Panc1 (cell line): ENCODE results near the gene CACNA1E. TPM values are rescaled to one million over a fixed set of nuclear protein-coding genes. Genes with fewer than 3 reads are reported as not detected.

Experiments
- ATAC-seq: fragments of 200-7000 bp; cut with Tn5 transposase; 2 replicates; pipeline ENCODE4 v1.9.1; 2020; ENCODE audit warnings: mild to moderate bottlenecking, moderate library complexity
- BruUV-seq: library from RNA; stranded (reverse); fragments of 400-500 nt; replicated peaks from 2 replicates; lab custom pipeline; 2021; lab: Mats Ljungman, UMichigan
- CTCF ChIA-PET: fragments of 300-600 bp; sonication (Branson Sonifier 250); formaldehyde crosslinking; loops from one replicate; lab custom pipeline; 2022; ENCODE audit warnings: antibody characterized with exemption; lab: Charles Lee
- POLR2A ChIA-PET: fragments of 300-600 bp; sonication (Branson Sonifier 250); formaldehyde crosslinking; loops from one replicate; lab custom pipeline; 2022; ENCODE audit warnings: antibody characterized with exemption; lab: Charles Lee
- DNase-seq: peaks from one replicate; pipeline ENCODE4 v3.0.0-alpha.2; 2010; ENCODE audit warnings: low read depth, low spot score
- H3K27ac ChIP-seq: 2 replicates; pipeline ENCODE4 v1.5.1; 2011; ENCODE audit warnings: mild to moderate bottlenecking, low read length, inconsistent platforms
- H3K27me3 ChIP-seq: fragments of 200-500 bp; sonication (Bioruptor generic); 2 replicates; pipeline ENCODE4 v1.6.0; 2014; ENCODE audit warnings: low read length, inconsistent platforms; ENCODE audit not compliant: control insufficient read depth, insufficient read depth
- H3K36me3 ChIP-seq: fragments of 200-500 bp; sonication (Bioruptor generic); 2 replicates; pipeline ENCODE4 v1.5.1; 2014; ENCODE audit warnings: inconsistent platforms, mild to moderate bottlenecking, low read length, moderate library complexity; ENCODE audit not compliant: control insufficient read depth, insufficient read depth
- H3K4me1 ChIP-seq: 2 replicates; pipeline ENCODE4 v1.5.1; 2011; ENCODE audit warnings: inconsistent platforms, mild to moderate bottlenecking, low read length, moderate library complexity; ENCODE audit not compliant: control insufficient read depth, insufficient read depth
- H3K4me3 ChIP-seq, 2 experiments: 2 replicates each; pipeline ENCODE4 v1.5.1; 2011 to 2012; ENCODE audit warnings: low read depth in 2 of 2, low read length in 2 of 2, mild to moderate bottlenecking in 2 of 2, inconsistent platforms in 1 of 2, moderate library complexity in 1 of 2
- H3K9me3 ChIP-seq: fragments of 200-500 bp; sonication (Bioruptor generic); 2 replicates; pipeline ENCODE4 v1.5.1; 2014; ENCODE audit warnings: low read depth, mild to moderate bottlenecking, inconsistent platforms, low read length, moderate library complexity; ENCODE audit not compliant: control insufficient read depth, insufficient read depth
- POLR2AphosphoS5 ChIP-seq: IDR thresholded peaks from 2 replicates; pipeline ENCODE4 v1.6.1; 2012; ENCODE audit warnings: mild to moderate bottlenecking, low read depth, low read length, moderate library complexity
- SIN3A ChIP-seq: IDR thresholded peaks from 2 replicates; pipeline ENCODE4 v1.6.1; 2012; ENCODE audit warnings: low read depth, mild to moderate bottlenecking, low read length, moderate library complexity, borderline replicate concordance; ENCODE audit not compliant: insufficient read depth
- TCF7L2 ChIP-seq: IDR thresholded peaks from 2 replicates; pipeline ENCODE4 v1.6.1; 2011; ENCODE audit warnings: mild to moderate bottlenecking, low read depth, low read length, inconsistent platforms
- in situ Hi-C: cut with HindIII; loops from 2 replicates; pipeline ENCODE4 v1.10.0; 2016; ENCODE audit warnings: low sequenced_read_pairs, low pct_unique_long_range_greater_than_20kb
- intact Hi-C: fragments of 100-400 bp; cut with micrococcal nuclease; formaldehyde crosslinking; loops from one replicate; pipeline ENCODE4 v1.10.0; 2022; ENCODE audit not compliant: unreplicated experiment
- total RNA-seq: library from RNA; stranded (reverse); gene quantifications from one replicate; pipeline ENCODE4 v1.2.1, GENCODE V29; 2021; ENCODE audit not compliant: unreplicated experiment
- TF ChIP-seq, protein P1 (sequence below), 2 experiments: IDR thresholded peaks; 2 replicates each; pipeline ENCODE4 v1.6.1; 2011 to 2012; ENCODE audit warnings: low read depth in 2 of 2, control low read depth in 1 of 2, low read length in 1 of 2, mild to moderate bottlenecking in 1 of 2, moderate library complexity in 1 of 2; ENCODE audit not compliant: insufficient read depth in 1 of 2
- TF ChIP-seq, protein P2 (sequence below): fragments of 450-650 bp; IDR thresholded peaks from 2 replicates; pipeline ENCODE4 v1.5.1; 2017; ENCODE audit warnings: mild to moderate bottlenecking

CACNA1E gene
- total RNA-seq, 1 experiment from 2014 or later, result not detected

DNA sequence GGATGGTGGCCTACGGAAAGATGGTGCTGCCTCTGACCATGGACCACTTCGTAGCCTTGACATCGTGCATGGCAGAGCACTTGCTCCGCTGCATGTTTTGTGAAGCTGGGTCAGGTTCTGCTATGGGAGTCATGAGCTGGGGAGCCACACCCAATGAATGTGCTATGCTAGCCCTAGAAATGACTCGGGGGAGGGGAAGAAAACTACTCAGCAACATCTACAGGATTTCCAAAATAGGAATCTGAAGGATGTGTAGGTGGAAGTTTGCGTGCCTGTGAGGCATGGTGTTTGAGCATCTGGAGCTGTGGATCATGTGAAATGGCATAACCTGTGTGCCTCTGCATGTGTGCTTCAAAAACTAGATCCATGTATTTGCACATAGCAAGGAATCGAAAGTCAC is 247.3 kb downstream of the CACNA1E start:
- ATAC-seq (no peak), DNase-seq (no peak)
- no TSS peak for BruUV-seq
- in situ Hi-C loops, result no loop called here
- ChIA-PET CTCF (no interaction called here), POLR2A (no interaction called here)
- Histone ChIP-seq H3K4me3 (no peak overlapping the region), H3K4me1 (no peaks in the 10 kb centered on the region), H3K27me3 (no peaks in the 10 kb centered on the region; the same call in 1 of the 2 replicates), H3K9me3 (no peaks in the 10 kb centered on the region), H3K27ac (no peak overlapping the region), H3K36me3 (no peaks in the 10 kb centered on the region)
- intact Hi-C loops, result no loop called here
- TF ChIP-seq SIN3A (no peak), TCF7L2 (no peak), POLR2AphosphoS5 (no peak)
- TF ChIP-seq, protein P1, sequence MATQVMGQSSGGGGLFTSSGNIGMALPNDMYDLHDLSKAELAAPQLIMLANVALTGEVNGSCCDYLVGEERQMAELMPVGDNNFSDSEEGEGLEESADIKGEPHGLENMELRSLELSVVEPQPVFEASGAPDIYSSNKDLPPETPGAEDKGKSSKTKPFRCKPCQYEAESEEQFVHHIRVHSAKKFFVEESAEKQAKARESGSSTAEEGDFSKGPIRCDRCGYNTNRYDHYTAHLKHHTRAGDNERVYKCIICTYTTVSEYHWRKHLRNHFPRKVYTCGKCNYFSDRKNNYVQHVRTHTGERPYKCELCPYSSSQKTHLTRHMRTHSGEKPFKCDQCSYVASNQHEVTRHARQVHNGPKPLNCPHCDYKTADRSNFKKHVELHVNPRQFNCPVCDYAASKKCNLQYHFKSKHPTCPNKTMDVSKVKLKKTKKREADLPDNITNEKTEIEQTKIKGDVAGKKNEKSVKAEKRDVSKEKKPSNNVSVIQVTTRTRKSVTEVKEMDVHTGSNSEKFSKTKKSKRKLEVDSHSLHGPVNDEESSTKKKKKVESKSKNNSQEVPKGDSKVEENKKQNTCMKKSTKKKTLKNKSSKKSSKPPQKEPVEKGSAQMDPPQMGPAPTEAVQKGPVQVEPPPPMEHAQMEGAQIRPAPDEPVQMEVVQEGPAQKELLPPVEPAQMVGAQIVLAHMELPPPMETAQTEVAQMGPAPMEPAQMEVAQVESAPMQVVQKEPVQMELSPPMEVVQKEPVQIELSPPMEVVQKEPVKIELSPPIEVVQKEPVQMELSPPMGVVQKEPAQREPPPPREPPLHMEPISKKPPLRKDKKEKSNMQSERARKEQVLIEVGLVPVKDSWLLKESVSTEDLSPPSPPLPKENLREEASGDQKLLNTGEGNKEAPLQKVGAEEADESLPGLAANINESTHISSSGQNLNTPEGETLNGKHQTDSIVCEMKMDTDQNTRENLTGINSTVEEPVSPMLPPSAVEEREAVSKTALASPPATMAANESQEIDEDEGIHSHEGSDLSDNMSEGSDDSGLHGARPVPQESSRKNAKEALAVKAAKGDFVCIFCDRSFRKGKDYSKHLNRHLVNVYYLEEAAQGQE (IDR thresholded peaks at IDR 0.05; ENCODE audit: insufficient read depth in 1 of 2, low read depth in 2 of 2, low read length in 1 of 2), result no peak
- TF ChIP-seq, protein P2, sequence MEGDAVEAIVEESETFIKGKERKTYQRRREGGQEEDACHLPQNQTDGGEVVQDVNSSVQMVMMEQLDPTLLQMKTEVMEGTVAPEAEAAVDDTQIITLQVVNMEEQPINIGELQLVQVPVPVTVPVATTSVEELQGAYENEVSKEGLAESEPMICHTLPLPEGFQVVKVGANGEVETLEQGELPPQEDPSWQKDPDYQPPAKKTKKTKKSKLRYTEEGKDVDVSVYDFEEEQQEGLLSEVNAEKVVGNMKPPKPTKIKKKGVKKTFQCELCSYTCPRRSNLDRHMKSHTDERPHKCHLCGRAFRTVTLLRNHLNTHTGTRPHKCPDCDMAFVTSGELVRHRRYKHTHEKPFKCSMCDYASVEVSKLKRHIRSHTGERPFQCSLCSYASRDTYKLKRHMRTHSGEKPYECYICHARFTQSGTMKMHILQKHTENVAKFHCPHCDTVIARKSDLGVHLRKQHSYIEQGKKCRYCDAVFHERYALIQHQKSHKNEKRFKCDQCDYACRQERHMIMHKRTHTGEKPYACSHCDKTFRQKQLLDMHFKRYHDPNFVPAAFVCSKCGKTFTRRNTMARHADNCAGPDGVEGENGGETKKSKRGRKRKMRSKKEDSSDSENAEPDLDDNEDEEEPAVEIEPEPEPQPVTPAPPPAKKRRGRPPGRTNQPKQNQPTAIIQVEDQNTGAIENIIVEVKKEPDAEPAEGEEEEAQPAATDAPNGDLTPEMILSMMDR, result no peak

DNA sequence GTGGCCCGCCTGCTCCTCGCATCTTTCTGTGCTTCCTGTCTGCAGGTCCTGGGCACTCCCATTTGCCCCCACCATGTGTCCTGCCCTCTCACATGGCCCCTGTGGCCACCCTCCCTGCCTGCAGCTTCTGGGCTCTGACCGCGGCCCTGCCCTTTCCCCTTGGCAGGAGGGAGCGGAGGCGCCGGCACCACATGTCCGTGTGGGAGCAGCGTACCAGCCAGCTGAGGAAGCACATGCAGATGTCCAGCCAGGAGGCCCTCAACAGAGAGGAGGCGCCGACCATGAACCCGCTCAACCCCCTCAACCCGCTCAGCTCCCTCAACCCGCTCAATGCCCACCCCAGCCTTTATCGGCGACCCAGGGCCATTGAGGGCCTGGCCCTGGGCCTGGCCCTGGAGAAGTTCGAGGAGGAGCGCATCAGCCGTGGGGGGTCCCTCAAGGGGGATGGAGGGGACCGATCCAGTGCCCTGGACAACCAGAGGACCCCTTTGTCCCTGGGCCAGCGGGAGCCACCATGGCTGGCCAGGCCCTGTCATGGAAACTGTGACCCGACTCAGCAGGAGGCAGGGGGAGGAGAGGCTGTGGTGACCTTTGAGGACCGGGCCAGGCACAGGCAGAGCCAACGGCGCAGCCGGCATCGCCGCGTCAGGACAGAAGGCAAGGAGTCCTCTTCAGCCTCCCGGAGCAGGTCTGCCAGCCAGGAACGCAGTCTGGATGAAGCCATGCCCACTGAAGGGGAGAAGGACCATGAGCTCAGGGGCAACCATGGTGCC is 249.1 kb downstream of the CACNA1E start:
- CTCF ChIA-PET, result no interaction called here
- no peak for ATAC-seq

More for the DNA sequence above, 249.1 kb downstream of the CACNA1E start:
- POLR2A ChIA-PET, result no interaction called here
- in situ Hi-C loops (no loop called here), intact Hi-C loops (no loop called here)
- no peaks in the 10 kb centered on the region for H3K36me3 ChIP-seq
- no peaks in the 10 kb centered on the region for H3K9me3 ChIP-seq
- H3K4me1 ChIP-seq, result no peaks in the 10 kb centered on the region
- H3K27me3 ChIP-seq, result no peaks in the 10 kb centered on the region; the same call in 1 of the 2 replicates
- H3K27ac ChIP-seq, result no peak overlapping the region
- TF ChIP-seq, protein P2, result no peak
- TF ChIP-seq, protein P1 (IDR thresholded peaks at IDR 0.05; ENCODE audit: insufficient read depth in 1 of 2, low read depth in 2 of 2, low read length in 1 of 2), result no peak
- TF ChIP-seq POLR2AphosphoS5 (no peak), SIN3A (no peak), TCF7L2 (no peak)
- no TSS peak for BruUV-seq
- no peak overlapping the region for H3K4me3 ChIP-seq
- no peak for DNase-seq
